Measurements from ENCODE around the gene GFOD1. TPM values are rescaled to one million over a fixed set of nuclear protein-coding genes. Genes with fewer than 3 reads are reported as not detected.

Gene GFOD1
- total and polyA plus RNA-seq, 4 donors = 2.6 to 16.8 (median 5.0) TPM

- Histone ChIP-seq H3K27me3 (ENCODE audit: control insufficient read depth in 4 of 4, insufficient read depth in 4 of 4, low read length in 3 of 4) (no peaks in the 10 kb centered on the region), H3K9me3 (ENCODE audit: control insufficient read depth in 4 of 4, low read length in 3 of 4) (no peaks in the 10 kb centered on the region), H3K4me1 (ENCODE audit: control insufficient read depth in 4 of 4, insufficient read depth in 4 of 4, low read length in 3 of 4) (peaks cover 0 to 13% (median 2%) of the 10 kb centered on the region in 4 donors), H3K9ac (ENCODE audit: low read depth in 1 of 2, low read length in 2 of 2) (no peak overlapping the region), H3K36me3 (ENCODE audit: control insufficient read depth in 4 of 4, insufficient read depth in 3 of 4, low read depth in 1 of 4, low read length in 3 of 4) (peaks cover 0 to 2% (median 0%) of the 10 kb centered on the region in 4 donors), H3K27ac (ENCODE audit: low read depth in 1 of 2, low read length in 2 of 2) (no peak overlapping the region), H3K4me3 (ENCODE audit: low read depth in 1 of 3, low read length in 3 of 3) (no peak overlapping the region)
- WGBS = 88% methylated on average over 6 of the region's 6 CpGs
- no peak for DNase-seq (ENCODE audit: low spot score)
- TF ChIP-seq HNF4A (conservative IDR thresholded peaks at IDR 0.05) (no peak), RXRA (IDR thresholded peaks at IDR 0.05) (no peak), MAX (IDR thresholded peaks at IDR 0.05) (no peak)
- TF ChIP-seq, protein P1, sequence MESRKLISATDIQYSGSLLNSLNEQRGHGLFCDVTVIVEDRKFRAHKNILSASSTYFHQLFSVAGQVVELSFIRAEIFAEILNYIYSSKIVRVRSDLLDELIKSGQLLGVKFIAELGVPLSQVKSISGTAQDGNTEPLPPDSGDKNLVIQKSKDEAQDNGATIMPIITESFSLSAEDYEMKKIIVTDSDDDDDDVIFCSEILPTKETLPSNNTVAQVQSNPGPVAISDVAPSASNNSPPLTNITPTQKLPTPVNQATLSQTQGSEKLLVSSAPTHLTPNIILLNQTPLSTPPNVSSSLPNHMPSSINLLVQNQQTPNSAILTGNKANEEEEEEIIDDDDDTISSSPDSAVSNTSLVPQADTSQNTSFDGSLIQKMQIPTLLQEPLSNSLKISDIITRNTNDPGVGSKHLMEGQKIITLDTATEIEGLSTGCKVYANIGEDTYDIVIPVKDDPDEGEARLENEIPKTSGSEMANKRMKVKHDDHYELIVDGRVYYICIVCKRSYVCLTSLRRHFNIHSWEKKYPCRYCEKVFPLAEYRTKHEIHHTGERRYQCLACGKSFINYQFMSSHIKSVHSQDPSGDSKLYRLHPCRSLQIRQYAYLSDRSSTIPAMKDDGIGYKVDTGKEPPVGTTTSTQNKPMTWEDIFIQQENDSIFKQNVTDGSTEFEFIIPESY (IDR thresholded peaks at IDR 0.05) = no peak
These were observed 20.8 kb downstream of the GFOD1 start for GRCh38 chr6:13466304-13467215.

DNA sequence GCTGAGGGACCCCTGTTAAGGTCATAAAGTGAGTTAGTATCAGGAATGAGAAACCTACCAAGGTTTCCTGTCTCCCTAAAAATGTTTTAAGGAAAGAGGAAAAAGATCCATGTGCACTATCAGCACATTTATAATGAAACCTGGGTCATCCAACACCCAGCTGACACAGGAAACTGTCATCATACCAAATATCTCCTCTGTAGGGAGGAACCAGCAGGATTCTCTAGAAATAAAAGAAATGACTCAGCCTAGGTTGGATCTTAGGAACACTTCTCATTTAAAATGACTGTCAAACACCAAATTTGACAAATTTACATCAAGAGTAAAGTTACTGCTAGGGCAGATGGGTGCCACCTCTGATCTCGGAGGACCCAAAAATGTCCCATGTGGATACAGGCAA lies 21.7 kb downstream of the GFOD1 start:
- Histone ChIP-seq H3K4me1 (ENCODE audit: control insufficient read depth in 4 of 4, insufficient read depth in 4 of 4, low read length in 3 of 4) (peaks cover 0 to 15% (median 2%) of the 10 kb centered on the region in 4 donors), H3K27ac (ENCODE audit: low read depth in 1 of 2, low read length in 2 of 2) (no peak overlapping the region), H3K36me3 (ENCODE audit: control insufficient read depth in 4 of 4, insufficient read depth in 3 of 4, low read depth in 1 of 4, low read length in 3 of 4) (peaks cover 0 to 2% (median 0%) of the 10 kb centered on the region in 4 donors), H3K9ac (ENCODE audit: low read depth in 1 of 2, low read length in 2 of 2) (no peak overlapping the region), H3K9me3 (ENCODE audit: control insufficient read depth in 4 of 4, low read length in 3 of 4) (no peaks in the 10 kb centered on the region), H3K4me3 (ENCODE audit: low read depth in 1 of 3, low read length in 3 of 3) (no peak overlapping the region), H3K27me3 (ENCODE audit: control insufficient read depth in 4 of 4, insufficient read depth in 4 of 4, low read length in 3 of 4) (no peaks in the 10 kb centered on the region)
- DNase-seq (ENCODE audit: low spot score) = no peak
- TF ChIP-seq TAF1 (conservative IDR thresholded peaks at IDR 0.05) (no peak), RAD21 (IDR thresholded peaks at IDR 0.05) (no peak), FOXA2 (IDR thresholded peaks at IDR 0.05) (no peak), FOXA1 (IDR thresholded peaks at IDR 0.05) (no peak), HNF4G (IDR thresholded peaks at IDR 0.05) (no peak)
- WGBS = 100% methylated on average over 1 of the region's 1 CpG

DNA sequence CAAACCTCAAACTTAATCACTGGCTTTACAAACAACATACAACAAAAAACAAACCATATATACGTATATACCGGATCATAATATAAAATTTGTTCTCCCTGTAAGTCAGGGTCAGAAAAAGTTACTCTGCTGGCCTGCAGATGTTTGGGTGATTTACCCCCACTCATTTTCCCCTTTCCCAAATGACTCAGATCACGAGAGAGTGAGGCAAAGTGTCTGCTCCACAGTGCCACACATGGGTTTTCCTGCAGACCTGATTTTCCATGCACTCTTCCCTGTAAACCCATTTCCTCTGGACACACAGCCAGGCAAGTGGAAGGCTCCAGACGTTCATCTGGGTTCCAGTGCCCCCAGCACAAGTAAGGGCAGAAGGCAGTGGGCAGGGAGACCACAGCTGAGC lies 23.5 kb downstream of the GFOD1 start:
- H3K4me1 ChIP-seq (ENCODE audit: control insufficient read depth in 4 of 4, insufficient read depth in 4 of 4, low read length in 3 of 4) = peaks cover 0 to 15% (median 1%) of the 10 kb centered on the region in 4 donors
- no peaks in the 10 kb centered on the region for H3K9me3 ChIP-seq (ENCODE audit: control insufficient read depth in 4 of 4, low read length in 3 of 4)
- H3K36me3 ChIP-seq (ENCODE audit: control insufficient read depth in 4 of 4, insufficient read depth in 3 of 4, low read depth in 1 of 4, low read length in 3 of 4) = no peaks in the 10 kb centered on the region
- no peak for DNase-seq (ENCODE audit: low spot score)
- no peak overlapping the region for H3K27ac ChIP-seq (ENCODE audit: low read depth in 1 of 2, low read length in 2 of 2)
- no peak overlapping the region for H3K9ac ChIP-seq (ENCODE audit: low read depth in 1 of 2, low read length in 2 of 2)
- no peaks in the 10 kb centered on the region for H3K27me3 ChIP-seq (ENCODE audit: control insufficient read depth in 4 of 4, insufficient read depth in 4 of 4, low read length in 3 of 4)
- WGBS = 87% methylated on average over 4 of the region's 4 CpGs
- H3K4me3 ChIP-seq (ENCODE audit: low read depth in 1 of 3, low read length in 3 of 3) = no peak overlapping the region
- no peak for TF ChIP-seq GABPA (IDR thresholded peaks at IDR 0.05 in 1 of 2, conservative IDR thresholded peaks at IDR 0.05 in 1 of 2)
- TF ChIP-seq, protein P1 (IDR thresholded peaks at IDR 0.05) = no peak
- TF ChIP-seq RXRA (IDR thresholded peaks at IDR 0.05) = no peak
- no peak for TF ChIP-seq YY1 (IDR thresholded peaks at IDR 0.05)
- no peak for TF ChIP-seq HNF4A (conservative IDR thresholded peaks at IDR 0.05)
- no peak for TF ChIP-seq FOXA2 (IDR thresholded peaks at IDR 0.05)
- TF ChIP-seq REST (IDR thresholded peaks at IDR 0.05) = no peak
- no peak for TF ChIP-seq FOXA1 (IDR thresholded peaks at IDR 0.05)
- TF ChIP-seq, protein P2, sequence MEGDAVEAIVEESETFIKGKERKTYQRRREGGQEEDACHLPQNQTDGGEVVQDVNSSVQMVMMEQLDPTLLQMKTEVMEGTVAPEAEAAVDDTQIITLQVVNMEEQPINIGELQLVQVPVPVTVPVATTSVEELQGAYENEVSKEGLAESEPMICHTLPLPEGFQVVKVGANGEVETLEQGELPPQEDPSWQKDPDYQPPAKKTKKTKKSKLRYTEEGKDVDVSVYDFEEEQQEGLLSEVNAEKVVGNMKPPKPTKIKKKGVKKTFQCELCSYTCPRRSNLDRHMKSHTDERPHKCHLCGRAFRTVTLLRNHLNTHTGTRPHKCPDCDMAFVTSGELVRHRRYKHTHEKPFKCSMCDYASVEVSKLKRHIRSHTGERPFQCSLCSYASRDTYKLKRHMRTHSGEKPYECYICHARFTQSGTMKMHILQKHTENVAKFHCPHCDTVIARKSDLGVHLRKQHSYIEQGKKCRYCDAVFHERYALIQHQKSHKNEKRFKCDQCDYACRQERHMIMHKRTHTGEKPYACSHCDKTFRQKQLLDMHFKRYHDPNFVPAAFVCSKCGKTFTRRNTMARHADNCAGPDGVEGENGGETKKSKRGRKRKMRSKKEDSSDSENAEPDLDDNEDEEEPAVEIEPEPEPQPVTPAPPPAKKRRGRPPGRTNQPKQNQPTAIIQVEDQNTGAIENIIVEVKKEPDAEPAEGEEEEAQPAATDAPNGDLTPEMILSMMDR (IDR thresholded peaks at IDR 0.05; ENCODE audit: low read depth, low read length, missing input control) = no peak
- TF ChIP-seq EGR1 (IDR thresholded peaks at IDR 0.05; ENCODE audit: low read depth in 2 of 2) = no peak
- TF ChIP-seq JUND (IDR thresholded peaks at IDR 0.05) = no peak
